GM06990 (cell line): ENCODE data around the gene CMYA5.
A peak's percentile ranks its signal among the peaks of the same experiment; 100 is the strongest.
"Not testable (repeated sequence)": the region's sequence is repeated elsewhere in the genome, so short reads cannot be mapped to it uniquely, and the experiment has no call there.

ENCODE experiments used
- DNase-seq: peaks from one replicate; pipeline ENCODE4 v3.0.0-alpha.2; 2011; ENCODE audit not compliant: insufficient read length; ENCODE audit errors: extremely low read depth
- H3K27me3 ChIP-seq: replicated peaks from 2 replicates; pipeline ENCODE4 v1.6.0; 2011; ENCODE audit warnings: low read length; ENCODE audit not compliant: control insufficient read depth, insufficient read depth
- H3K36me3 ChIP-seq: 2 replicates; pipeline ENCODE4 v1.5.1; 2011; ENCODE audit warnings: low read length; ENCODE audit not compliant: control insufficient read depth, insufficient read depth
- H3K4me3 ChIP-seq: replicated peaks from 2 replicates; pipeline ENCODE4 v1.5.1; 2011; ENCODE audit warnings: low read depth, mild to moderate bottlenecking, control low read depth, low read length
- CTCF ChIP-seq: IDR thresholded peaks from 2 replicates; pipeline ENCODE4 v1.5.1; 2011; ENCODE audit warnings: low read length, control low read depth, mild to moderate bottlenecking, inconsistent platforms; ENCODE audit not compliant: insufficient read depth, poor library complexity, severe bottlenecking

Gene CMYA5

GRCh38 chr5:79762929-79763328 lies 73.3 kb downstream of the CMYA5 start:
- TF ChIP-seq CTCF, result no peak
- no peak for DNase-seq
- Histone ChIP-seq H3K4me3 (no peak overlapping the region), H3K36me3 (no peaks in the 10 kb centered on the region), H3K27me3 (no peaks in the 10 kb centered on the region)

GRCh38 chr5:79764147-79764546 lies 74.5 kb downstream of the CMYA5 start:
- H3K27me3 ChIP-seq, H3K36me3 ChIP-seq, H3K4me3 ChIP-seq, DNase-seq: not testable (repeated sequence)

GRCh38 chr5:79771387-79771786 lies 81.8 kb downstream of the CMYA5 start:
- DNase-seq, result no peak
- H3K36me3 ChIP-seq, result no peaks in the 10 kb centered on the region
- no peak overlapping the region for H3K4me3 ChIP-seq
- H3K27me3 ChIP-seq, result no peaks in the 10 kb centered on the region
- no peak for TF ChIP-seq CTCF

- DNase-seq, result no peak
- Histone ChIP-seq H3K27me3 (no peaks in the 10 kb centered on the region), H3K36me3 (no peaks in the 10 kb centered on the region), H3K4me3 (no peak overlapping the region)
- no peak for TF ChIP-seq CTCF
Observed at GRCh38 chr5:79772651-79773050, 83.0 kb downstream of the CMYA5 start.

- no peaks in the 10 kb centered on the region for H3K27me3 ChIP-seq
- no peak for DNase-seq
Observed at GRCh38 chr5:79773612-79774011, 84.0 kb downstream of the CMYA5 start.

GRCh38 chr5:79774171-79774854 lies 84.7 kb downstream of the CMYA5 start:
- Histone ChIP-seq H3K4me3 (no peak overlapping the region), H3K36me3 (no peaks in the 10 kb centered on the region), H3K27me3 (no peaks in the 10 kb centered on the region)
- peak; percentile 57 for TF ChIP-seq CTCF
- no peak for DNase-seq

More at GRCh38 chr5:79773612-79774011, 84.0 kb downstream of the CMYA5 start:
- no peak for TF ChIP-seq CTCF
- Histone ChIP-seq H3K4me3 (no peak overlapping the region), H3K36me3 (no peaks in the 10 kb centered on the region)
